Liver (tissue), 3 donors: ENCODE measurements around the gene PDE6B.

ENCODE experiments used
- EGR1 ChIP-seq, 2 donors: IDR thresholded peaks; 2 replicates each; pipeline ENCODE4 v1.6.1; 2016 to 2018; ENCODE audit warnings: antibody characterized with exemption in 2 of 2, low read depth in 2 of 2
- HNF4A ChIP-seq, 2 donors: conservative IDR thresholded peaks; 2 replicates each; pipeline ENCODE4 v1.6.1; 2016; ENCODE audit warnings: antibody characterized with exemption in 2 of 2, mild to moderate bottlenecking in 2 of 2
- TAF1 ChIP-seq: conservative IDR thresholded peaks from 2 replicates; pipeline ENCODE4 v1.6.1; 2016; ENCODE audit warnings: antibody characterized with exemption, mild to moderate bottlenecking
- TF ChIP-seq, protein P1 (sequence below): fragments of 150-350 bp; IDR thresholded peaks from 2 replicates; pipeline ENCODE4 v1.5.1; 2017; ENCODE audit warnings: improper control_type of control experiment, low read depth, low read length; ENCODE audit not compliant: missing input control
- TF ChIP-seq, protein P2 (sequence below): IDR thresholded peaks from 2 replicates; pipeline ENCODE4 v1.6.1; 2016; ENCODE audit warnings: antibody characterized with exemption, mild to moderate bottlenecking
- donor health status: healthy.
- donor health status: healthy.

DNA sequence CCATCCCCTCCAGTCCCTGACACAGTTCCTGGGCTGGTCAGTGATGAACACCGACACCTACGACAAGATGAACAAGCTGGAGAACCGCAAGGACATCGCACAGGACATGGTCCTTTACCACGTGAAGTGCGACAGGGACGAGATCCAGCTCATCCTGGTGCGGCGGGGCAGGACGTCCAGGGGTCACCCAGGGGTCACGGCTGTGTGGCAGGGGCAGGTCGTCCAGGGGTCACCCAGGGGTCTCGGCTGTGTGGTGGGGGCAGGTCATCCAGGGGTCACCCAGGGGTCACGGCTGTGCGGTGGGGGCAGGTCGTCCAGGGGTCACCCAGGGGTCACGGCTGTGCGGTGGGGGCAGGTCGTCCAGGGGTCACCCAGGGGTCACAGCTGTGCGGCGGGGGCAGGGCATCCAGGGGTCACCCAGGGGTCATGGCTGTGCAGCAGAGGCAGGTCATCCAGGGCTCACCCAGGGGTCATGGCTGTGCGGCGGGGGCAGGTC is 32.0 kb downstream of the PDE6B start:
- TF ChIP-seq, protein P1, sequence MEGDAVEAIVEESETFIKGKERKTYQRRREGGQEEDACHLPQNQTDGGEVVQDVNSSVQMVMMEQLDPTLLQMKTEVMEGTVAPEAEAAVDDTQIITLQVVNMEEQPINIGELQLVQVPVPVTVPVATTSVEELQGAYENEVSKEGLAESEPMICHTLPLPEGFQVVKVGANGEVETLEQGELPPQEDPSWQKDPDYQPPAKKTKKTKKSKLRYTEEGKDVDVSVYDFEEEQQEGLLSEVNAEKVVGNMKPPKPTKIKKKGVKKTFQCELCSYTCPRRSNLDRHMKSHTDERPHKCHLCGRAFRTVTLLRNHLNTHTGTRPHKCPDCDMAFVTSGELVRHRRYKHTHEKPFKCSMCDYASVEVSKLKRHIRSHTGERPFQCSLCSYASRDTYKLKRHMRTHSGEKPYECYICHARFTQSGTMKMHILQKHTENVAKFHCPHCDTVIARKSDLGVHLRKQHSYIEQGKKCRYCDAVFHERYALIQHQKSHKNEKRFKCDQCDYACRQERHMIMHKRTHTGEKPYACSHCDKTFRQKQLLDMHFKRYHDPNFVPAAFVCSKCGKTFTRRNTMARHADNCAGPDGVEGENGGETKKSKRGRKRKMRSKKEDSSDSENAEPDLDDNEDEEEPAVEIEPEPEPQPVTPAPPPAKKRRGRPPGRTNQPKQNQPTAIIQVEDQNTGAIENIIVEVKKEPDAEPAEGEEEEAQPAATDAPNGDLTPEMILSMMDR: no peak
- TF ChIP-seq TAF1 (no peak), HNF4A (conservative IDR thresholded peaks at IDR 0.05) (no peak), EGR1 (IDR thresholded peaks at IDR 0.05; ENCODE audit: low read depth in 2 of 2) (no peak)
- TF ChIP-seq, protein P2, sequence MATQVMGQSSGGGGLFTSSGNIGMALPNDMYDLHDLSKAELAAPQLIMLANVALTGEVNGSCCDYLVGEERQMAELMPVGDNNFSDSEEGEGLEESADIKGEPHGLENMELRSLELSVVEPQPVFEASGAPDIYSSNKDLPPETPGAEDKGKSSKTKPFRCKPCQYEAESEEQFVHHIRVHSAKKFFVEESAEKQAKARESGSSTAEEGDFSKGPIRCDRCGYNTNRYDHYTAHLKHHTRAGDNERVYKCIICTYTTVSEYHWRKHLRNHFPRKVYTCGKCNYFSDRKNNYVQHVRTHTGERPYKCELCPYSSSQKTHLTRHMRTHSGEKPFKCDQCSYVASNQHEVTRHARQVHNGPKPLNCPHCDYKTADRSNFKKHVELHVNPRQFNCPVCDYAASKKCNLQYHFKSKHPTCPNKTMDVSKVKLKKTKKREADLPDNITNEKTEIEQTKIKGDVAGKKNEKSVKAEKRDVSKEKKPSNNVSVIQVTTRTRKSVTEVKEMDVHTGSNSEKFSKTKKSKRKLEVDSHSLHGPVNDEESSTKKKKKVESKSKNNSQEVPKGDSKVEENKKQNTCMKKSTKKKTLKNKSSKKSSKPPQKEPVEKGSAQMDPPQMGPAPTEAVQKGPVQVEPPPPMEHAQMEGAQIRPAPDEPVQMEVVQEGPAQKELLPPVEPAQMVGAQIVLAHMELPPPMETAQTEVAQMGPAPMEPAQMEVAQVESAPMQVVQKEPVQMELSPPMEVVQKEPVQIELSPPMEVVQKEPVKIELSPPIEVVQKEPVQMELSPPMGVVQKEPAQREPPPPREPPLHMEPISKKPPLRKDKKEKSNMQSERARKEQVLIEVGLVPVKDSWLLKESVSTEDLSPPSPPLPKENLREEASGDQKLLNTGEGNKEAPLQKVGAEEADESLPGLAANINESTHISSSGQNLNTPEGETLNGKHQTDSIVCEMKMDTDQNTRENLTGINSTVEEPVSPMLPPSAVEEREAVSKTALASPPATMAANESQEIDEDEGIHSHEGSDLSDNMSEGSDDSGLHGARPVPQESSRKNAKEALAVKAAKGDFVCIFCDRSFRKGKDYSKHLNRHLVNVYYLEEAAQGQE: no peak
